Gastrocnemius medialis (tissue), 4 donors: Measurements from ENCODE around the gene UGT2B10.

Source experiments
- CTCF ChIP-seq, 5 experiments: fragments of 450-650 bp in 3 of 5; fragments of 200-600 bp in 2 of 5; sonication (generic) in 2 of 5; IDR thresholded peaks in 4 of 5; conservative IDR thresholded peaks in 1 of 5; 1 replicate in 4 of 5; 2 replicates in 1 of 5; pipeline ENCODE4 v1.5.1; 2016 to 2019; ENCODE audit warnings: antibody characterized with exemption in 5 of 5, mild to moderate bottlenecking in 3 of 5, moderate library complexity in 3 of 5
- POLR2A ChIP-seq, 2 donors: fragments of 450-650 bp; IDR thresholded peaks; one replicate each; pipeline ENCODE4 v1.6.1; 2017; ENCODE audit warnings: antibody characterized with exemption in 2 of 2, mild to moderate bottlenecking in 2 of 2, moderate library complexity in 2 of 2

DNA sequence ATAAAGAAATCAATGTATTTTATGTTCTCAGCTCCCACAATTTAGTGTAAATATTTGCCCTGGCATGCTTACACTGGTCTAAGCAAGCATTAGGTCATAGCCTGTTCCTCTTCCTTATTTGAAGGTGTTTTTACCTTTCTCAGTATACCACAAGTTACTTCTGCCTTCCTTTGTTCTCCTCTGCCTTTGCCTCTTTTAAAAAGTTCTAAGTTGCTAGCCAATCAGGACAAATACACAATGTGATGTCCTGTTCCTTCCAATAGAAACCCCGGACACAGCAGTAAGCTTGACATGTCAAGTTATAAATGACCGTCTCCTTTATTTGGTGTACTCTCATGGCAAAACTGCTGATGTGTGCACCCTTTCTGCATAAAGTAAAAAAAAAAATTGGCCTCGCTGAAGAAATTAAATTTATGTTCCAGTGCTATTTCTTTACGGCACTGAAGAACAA lies 49.4 kb downstream of the UGT2B10 start:
- TF ChIP-seq CTCF (IDR thresholded peaks at IDR 0.05 in 4 of 5, conservative IDR thresholded peaks at IDR 0.05 in 1 of 5) (no peak), POLR2A (IDR thresholded peaks at IDR 0.05) (no peak)
